D341Med (cell line): ENCODE results near the gene CMTM8.

Experiments used
- DNase-seq: peaks from one replicate; pipeline ENCODE4 v3.0.0; 2012; ENCODE audit warnings: low spot score

Gene CMTM8

DNA sequence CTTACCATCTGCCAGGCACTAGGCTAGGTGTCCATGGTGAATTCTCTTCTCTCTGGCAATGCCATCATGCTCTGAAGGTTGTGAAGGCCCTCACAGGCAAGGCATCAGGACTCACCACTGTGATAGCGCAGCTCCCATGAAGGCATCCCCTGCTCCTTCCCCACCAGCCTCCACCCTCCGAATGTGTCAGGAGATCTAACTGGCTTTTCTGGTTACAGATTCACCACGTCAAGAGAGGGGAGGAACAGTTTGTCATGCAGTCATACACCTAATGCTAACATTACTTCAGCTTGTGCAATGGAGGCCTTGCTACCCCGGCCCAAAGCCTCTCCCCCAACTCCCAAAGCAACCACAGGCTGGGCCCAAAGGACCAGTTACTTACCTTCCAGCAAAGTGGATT, 8.9 kb upstream of the CMTM8 start:
- no peak for DNase-seq

DNA sequence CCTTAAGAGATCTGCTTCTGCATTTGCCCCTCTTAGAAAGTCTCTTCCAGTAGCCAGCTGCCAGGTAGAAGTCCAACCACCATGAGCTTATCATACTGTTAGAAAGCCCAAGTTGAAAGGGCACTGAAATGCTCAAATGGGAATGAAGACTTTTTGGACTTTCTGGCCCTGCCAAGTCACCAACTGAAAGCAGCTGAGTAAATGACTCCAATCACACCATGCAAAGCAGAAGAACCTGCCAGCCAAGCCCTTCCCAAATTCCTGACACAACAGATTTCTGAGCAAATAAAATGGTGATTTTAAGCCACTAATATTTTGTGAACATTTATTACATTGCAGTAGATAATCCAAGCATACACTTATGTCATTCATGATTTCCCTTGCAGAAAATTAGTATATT, 2.1 kb upstream of the CMTM8 start:
- DNase-seq, result no peak

DNA sequence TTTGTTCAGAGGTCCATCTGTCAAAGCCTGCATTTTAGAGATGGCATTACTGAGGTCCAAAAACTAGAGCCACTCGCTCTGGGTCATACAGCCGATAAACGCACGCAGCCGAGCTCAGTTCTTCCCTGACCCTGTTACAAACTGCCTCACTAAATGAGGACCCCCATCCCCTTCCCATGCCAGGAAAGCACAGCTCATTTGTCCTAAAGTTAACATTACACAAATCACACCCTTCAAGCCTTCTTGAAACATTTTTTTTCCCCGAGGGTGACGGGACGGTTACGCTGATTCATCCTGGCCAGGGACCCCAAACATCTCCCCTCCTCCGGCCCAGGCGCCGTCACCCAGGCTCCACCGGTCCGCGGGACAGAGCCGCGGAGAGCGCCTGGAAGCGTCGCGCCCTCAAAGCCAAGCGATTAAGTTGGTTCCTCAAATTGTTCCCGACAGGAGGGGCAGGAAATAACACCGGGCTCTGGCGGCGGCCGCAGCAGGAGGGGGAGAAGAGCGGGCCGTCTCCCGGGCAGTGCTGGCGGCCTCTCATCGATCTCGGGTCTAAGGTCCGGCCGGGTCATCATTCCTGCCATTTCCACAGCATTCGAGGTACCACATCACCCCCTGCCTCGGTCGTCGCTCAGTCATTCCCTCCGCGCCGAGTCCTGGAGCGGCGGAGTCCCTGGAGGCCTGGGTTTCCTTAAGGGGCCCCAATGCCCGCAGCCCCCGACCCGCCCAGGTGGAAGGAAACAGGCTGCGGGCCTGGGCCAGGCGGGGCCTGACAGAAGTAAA, 619 bp upstream of the CMTM8 start:
- DNase-seq, result no peak

DNA sequence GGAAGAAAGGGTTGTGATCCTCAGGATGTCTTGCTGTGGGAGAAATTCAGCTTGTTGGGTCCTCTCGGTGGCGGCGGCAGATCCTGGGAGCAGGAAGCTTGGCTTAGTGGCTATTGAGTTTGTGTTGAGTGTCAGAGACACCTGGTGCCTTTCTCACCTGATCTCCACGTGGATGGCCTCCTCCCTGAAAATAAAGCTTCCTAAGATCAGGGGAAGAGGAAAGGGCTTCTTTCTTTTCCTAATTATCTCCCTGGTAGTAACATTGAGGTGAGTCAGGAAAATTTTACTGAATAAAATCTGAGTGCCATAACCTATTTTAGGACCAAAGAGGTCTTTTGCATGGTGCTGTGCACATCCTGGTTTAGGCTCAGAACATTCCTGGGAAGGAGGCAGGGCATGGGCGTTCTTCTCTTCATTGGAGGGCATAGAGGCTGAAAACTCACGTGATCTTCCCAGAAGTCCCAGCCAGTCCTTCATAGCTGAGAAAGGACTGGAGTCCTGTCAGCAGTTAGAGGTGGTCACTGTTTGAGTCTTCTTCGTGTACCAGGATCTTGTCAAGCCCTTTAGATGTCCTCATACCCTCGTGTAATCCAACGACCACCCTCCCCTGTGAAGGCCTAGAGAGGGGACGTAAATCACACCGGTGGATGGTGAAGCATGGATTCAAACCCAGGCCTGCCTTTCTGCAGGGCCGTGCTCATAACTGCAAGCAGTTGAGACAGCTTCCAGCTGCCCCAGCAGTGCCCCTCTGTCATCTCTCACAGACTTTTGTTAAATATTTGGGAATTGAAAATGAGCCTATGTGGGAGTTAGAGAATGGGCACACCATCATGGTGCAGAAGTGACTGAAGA, 1.1 kb downstream of the CMTM8 start:
- no peak for DNase-seq

DNA sequence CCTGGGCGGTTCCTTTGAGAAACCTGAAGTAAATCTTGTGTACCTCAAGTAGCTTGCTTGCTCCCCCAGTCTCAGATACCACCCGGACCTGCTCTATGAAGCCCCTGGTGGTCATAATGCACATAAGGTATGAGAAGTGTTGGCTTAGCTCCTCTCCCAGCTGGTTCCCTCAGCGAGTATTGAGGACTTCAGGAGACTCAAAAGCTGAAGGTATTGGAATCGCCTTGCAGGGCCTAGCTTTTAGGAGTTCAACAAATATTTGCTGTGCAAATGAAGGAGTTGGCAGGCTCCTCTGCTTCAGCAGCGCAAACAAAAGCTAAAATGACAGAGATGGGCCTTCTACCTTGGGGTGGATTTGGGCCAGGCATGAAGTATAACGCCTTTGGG, 1.7 kb downstream of the CMTM8 start:
- DNase-seq, result peak; percentile 53

DNA sequence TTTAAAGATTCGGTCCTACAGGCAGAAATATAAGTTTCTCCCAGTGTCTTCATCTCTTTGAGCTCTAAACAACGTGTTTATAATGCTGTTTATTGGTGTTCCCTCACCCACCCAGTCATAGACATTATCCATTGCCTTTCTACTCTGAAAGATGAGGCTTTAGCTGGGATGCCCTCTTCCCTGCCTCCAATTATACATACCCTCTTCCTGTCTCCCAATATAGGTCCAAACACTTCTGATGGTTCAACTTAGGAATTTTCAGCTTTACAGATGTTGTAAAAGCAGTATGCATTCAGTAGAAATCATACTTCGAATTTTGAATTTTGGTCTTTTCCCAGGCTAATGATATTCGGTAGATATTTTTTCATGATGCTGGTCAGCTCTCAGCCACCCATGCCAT, 2.6 kb downstream of the CMTM8 start:
- DNase-seq, result no peak

DNA sequence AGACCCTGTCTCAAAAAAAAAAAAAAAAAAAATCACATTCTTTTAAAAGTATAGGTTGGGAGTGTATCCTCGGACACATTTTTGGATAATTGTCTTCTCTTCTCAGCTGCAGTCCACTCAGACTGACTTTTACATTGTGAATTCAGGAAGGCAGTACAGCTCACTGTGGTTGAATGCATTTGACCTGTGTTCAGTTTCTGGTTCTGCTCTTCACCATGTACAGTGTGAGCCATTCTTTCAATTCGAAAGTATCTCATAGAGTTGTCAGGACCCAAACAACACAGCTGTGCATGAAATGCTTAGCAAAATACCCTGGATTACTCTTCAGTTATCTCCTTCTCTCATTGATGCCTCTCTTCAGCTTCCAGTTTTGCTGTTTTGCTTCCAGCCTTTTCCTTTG, 5.0 kb downstream of the CMTM8 start:
- no peak for DNase-seq

DNA sequence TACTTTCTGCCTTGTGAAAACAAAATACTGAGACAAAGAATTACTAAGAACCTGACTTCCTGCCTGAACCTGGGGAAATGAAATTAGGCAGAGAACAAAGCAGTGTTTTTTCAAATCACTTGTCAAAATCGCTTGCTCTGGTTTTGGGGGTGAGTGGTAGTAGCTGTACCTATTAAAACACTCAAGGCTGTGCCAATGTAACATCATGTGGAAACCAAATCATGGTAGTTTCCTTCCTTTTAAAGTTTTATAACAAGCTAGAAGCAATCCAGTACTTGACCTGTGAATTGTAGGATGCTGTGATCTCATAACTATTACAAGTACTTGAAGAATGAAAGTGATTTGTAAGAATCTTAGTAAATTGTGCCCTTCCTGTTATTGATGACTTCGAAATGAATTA, 6.7 kb downstream of the CMTM8 start:
- DNase-seq, result no peak

DNA sequence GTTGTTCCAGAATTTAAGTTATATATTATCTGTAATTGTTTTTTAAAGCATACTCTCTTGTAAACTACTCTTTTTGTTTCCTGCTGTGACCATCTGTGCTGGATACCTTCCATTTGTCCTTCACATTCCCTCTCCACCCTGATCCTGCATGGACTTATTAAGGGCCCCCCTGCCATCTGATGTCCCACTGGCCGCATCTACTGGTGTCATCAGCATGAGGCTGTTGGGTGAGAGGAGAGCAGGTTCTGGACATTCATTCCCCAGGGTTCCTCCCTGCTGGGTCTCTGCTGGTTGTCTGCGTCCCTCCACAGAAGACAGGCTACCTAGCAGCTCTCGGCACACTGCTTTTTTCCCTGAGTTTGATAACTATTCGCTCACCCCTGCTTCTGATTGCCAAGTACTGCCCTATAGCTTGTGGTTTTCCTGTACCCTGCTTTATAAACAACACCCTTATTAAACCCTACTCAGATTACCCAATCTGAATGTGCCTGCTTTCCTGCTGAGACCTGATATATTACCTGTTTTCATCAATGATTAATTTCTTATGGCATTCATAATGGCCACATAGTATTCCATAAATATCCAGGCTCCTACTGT, 7.7 kb downstream of the CMTM8 start:
- DNase-seq, result no peak

DNA sequence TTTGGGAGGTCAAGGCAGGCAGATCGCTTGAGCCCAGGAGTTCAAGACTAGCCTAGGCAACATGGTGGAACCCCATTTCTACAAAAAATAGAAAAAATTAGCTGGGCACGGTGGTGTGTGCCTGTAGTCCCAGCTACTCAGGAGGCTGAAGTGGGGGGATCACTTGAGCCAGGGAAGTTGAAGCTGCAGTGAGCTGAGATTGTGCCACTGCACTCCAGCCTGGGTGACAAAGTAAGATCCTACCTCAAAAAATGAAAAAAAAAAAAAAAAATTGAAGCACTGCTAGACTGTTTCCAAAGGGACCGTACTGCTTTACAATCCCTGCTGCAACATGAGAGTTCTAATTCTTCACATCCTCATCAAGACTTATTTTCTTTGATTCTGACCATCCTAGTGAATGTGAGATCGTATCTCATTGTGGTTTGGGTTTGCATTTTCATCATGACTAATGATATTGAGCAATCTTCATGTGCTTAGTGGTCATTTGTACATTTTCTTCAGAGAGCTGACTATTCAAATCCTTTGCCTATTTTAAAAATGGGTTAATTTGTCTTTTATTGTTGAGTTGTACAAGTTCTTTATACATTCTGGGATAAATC, 10.8 kb downstream of the CMTM8 start:
- DNase-seq, result no peak

DNA sequence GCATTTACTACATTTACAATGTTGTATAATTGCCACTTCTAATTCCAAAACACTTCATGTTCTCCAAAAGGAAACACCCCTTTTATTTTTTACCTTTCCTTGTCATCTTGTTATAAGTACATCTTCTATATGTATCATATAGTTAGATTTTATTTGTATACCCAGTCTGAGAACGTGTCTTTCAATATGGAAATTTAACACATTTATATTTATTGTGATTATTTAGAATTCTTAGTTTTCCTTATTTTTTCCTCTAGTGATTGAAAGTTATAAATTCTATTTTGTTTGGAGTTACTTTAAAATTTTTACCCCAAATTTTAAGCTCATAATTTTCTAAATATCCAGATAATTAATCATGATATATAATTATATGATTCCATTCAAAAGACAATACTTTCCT, 15.8 kb downstream of the CMTM8 start:
- DNase-seq, result no peak

DNA sequence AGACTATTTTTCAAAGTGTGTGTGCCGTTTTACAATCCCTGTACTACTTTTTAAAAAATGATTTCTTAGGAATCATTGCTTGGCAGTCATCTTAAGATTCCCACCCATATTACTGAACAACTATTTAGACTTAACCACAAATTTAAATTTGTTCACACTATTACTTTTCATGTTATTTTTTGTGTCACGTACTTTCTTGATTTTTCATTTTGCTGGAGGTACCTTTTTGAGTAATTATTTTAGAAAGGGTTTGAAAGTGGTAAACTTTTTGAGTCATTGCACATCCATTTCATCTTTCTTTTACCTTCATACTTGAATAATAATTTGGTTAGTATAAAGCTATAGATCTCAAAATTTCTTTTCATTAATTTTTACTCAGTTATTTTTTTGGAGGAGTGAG, 16.9 kb downstream of the CMTM8 start:
- no peak for DNase-seq

DNA sequence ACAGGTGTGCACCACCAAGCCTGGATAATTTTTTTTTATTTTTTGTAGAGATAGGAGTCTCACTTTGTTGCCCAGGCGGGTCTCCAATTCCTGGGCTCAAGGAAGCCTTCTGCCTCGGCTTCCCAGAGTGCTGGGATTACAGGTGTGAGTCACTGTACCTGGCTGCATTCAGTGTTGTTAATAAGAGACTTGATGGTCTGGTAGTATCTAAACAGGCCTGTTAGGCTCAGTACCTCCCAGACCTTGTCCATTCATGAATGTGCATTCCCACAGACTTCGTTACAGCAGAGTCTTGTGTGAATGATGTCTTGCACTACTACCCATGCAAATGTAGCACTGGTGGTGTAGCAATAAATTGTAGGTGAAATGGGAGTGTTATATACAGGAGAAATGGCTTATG, 17.7 kb downstream of the CMTM8 start:
- no peak for DNase-seq

DNA sequence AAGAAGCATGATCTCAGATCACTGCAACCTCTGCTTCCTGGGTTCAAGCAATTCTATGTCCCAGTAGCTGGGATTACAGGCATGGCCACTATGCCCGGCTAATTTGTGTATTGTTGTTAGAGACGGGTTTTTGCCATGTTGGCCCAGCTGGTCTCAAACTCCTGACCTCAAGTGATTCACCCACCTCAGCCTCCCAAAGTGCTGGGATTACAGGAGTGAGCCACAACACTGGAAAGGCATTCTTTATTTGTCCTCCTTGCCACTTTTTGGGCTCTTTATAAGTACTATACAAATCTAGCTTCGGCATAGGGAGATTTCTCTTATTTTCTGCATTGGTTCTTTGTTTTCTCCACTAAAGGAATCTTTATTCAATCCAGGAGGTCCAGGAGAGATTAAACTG, 18.6 kb downstream of the CMTM8 start:
- no peak for DNase-seq

DNA sequence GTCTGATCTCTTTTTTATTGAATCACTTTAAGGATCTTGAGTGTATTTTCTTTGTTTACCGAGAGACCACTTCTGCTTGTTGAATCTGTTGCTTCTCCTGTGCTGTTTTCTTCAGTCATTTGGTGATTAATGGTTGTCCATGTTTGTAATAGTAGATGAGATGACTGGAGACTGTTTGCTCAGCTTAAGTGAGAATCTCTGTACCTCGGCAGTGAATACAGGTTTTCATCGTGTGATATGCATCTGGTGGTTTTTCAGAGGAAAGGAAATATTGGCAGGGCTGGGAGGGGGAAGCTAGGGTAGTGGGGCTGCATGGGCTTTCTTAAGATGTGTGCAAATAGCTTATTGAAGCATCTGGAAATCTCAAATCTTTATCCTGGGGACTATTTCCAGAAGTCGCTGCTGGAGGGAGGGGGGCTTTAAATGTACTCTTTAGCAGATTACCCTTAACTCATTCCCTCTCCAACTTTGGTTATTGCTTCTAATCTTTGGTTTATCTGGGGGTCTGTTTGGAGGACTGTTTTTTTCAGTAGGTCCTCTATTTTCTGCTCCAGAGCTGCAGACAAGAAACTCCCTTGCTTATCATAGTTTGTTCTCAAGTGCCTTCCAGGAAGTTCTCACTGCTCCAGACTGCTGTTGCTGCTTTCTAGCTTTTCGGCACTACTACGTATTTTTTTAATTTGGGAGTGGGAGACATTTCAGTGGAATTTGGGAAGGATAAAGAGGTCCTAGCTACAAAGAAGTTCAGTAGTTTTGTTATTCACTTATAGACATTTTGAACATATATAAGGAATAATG, 19.4 kb downstream of the CMTM8 start:
- no peak for DNase-seq

DNA sequence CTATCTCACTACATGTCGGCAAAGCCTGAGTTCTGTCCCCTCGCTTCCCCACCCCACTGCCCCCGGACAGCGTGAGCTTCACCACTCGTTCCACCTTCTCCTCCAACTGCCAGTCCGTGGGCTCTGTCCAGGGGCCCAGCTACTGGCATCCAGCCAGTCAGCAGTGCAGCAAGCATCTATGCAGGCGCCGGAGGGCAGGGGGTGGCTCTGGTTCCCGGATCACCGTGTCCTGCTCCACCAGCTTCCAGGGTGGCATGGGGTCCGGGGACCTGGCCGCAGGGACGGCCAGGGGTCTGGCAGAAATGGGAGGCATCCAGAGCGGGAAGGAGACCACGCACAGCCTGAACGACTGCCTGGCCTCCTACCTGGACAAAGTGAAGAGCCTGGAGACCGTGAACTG, 20.4 kb downstream of the CMTM8 start:
- no peak for DNase-seq

DNA sequence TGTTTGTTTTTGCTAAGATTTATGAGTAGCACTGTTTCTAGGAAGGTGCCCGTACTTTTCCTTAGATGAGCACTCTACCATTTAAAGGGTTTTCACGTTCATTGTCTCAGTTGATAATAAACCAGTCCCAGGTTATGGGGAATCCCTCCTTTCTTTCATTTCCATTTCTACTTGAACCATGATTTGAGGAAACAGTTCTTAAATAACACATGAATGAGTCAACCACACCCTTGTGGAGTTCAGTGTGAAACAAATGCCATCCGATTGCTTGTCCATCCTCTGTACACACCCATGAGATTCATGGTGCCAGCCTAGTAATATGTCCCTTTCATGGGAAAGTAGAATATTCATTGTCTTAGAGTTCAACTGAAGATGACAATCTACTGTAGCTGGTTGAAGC, 23.1 kb downstream of the CMTM8 start:
- no peak for DNase-seq

DNA sequence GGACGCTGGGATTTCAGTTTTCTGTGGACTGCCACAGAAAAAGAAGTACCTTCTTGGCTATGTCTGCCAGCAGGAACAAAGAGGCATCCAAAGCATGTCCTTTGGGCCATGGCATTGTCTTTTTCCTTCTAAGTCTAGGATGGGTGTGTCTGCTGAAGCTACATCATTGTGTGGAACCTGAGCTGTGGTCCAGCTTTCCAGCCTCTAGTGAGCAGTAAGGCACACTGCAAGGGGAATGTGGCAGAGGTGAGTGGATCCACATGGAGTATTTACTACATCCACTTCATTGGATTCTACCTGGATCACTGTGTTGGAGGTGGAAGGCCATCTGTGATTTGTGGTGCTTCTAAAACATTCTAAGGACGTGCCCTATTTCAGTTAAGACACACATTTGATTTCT, 23.7 kb downstream of the CMTM8 start:
- DNase-seq, result no peak

DNA sequence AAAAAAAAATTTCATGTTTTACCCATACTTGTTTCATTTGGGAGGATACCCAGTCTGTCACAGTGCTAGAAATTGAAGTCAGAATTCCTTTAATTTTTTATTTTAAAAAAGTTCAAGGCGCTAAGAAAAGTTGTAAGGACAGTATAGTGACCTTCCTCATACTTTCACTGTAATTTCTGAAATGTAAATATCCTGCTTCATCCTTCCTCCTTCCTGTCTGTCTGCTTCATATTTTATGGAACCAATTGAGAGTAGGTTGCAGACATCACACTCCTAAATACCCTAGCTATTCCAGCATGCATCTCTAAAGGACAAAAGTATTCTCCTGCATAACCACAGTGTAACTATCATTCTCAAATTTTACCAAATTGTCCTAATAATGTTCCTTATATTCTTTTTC, 35.8 kb downstream of the CMTM8 start:
- DNase-seq, result no peak

DNA sequence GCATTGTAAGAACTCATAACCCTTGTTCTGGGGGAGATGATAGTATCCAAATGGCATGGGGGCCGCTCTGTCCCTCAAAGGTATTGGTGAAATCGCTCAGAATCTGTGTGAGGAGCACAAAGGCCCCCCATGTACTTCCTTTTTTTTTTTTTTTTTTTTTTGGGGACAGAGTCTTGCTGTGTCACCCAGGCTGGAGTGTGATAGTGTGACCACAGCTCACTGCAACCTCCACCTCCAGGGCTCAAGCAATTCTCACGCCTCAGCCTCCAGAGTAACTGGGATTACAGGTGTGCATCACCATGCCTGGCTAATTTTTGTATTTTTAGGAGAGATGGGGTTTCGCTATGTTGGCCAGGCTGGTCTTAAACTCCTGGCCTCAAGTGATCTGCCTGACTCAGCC, 37.0 kb downstream of the CMTM8 start:
- DNase-seq, result no peak

DNA sequence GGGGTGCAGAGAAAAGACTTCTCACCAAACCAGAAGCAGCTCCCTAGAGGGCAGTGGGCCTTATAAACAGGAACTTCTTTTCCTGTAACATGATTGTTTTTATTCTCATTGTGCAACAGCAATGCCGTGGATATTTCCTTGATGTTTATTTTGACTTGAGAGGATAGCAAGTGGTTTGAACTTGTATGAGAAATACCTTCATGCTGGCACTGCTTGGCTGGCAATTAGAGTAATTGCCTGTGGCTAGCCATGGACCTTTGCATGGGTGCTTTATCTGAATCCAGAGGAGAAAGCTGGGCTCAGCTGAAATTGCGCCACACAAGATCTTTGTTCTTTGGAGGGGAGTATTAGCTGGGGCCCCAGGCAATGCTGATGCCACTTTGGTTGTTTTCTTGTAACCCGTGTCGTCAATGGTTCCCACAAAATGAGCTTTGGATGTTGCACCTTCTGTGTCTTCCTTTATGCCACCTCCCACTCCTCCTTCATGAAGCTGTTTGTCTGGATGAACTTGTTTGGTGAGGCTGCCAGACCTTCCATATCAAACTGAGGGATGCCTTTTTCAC, 37.9 kb downstream of the CMTM8 start:
- no peak for DNase-seq

DNA sequence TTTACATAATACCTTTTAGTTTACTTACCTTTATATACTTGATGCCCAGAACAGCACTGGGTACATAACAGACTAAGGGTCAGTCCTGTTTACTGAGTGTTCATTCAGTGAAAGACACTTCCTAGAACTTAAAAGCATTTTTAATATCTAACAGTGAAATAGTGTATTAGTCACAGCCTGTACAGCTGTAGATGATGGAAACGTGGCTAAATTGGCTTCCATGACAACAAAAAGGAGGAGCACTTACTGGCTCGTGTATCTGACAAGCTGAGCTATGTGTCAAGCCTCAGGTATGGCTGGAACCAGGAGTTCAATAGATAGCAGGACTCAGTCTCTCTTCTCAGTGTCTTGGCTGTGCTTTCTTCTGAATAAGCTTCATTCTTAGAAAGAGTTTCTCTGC, 40.2 kb downstream of the CMTM8 start:
- DNase-seq, result no peak
